ENCODE data around the gene TMC2.

- no peak for TF ChIP-seq CTCF (conservative IDR thresholded peaks at IDR 0.05; ENCODE audit: low read depth, low read length)
- TF ChIP-seq EZH2 (IDR thresholded peaks at IDR 0.05; ENCODE audit: borderline replicate concordance, low read depth, low read length, poor library complexity, severe bottlenecking), result no peak
These were observed 65.8 kb downstream of the TMC2 start for GRCh38 chr20:2602046-2602735.

Measured in A673 (cell line).